ENCODE data around the gene GON4L.

GRCh38 chr1:155860970-155861510 lies 4.0 kb upstream of the GON4L start:
- no peak for TF ChIP-seq CTCF (tag by site-specific recombination; IDR thresholded peaks at IDR 0.05)
- no peak for TF ChIP-seq ZNF654 (tag by site-specific recombination; IDR thresholded peaks at IDR 0.05; ENCODE audit: low read depth)
- no peak for TF ChIP-seq ZNF473 (tag by site-specific recombination; IDR thresholded peaks at IDR 0.05)
- no peak for TF ChIP-seq ZSCAN16 (tag by site-specific recombination; IDR thresholded peaks at IDR 0.05)
- no peak for TF ChIP-seq EGR2 (tag by site-specific recombination; IDR thresholded peaks at IDR 0.05; ENCODE audit: low read depth)

Data from HEK293 (cell line).